ENCODE data around the gene RAB20.

The RAB20 gene

DNA sequence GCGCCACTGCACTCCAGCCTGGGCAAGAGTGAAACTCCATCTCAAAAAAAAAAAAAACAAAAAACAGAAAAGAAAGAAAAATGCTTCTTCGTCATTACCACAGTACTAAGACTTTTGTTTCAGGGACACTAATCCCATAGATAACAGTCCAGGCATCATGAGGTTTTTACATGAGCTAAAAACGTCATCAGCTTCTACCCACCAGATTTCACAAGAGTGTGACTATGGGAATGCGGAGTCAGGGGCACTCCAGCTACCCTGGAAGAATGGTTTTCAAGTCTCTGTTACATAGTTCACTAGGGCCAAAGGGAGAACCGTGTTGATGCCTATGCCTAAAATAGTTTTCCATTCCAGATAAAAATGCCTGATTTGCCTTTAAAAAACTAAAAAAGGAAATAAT is 33.2 kb downstream of the RAB20 start:
- DNase-seq = no peak

DNA sequence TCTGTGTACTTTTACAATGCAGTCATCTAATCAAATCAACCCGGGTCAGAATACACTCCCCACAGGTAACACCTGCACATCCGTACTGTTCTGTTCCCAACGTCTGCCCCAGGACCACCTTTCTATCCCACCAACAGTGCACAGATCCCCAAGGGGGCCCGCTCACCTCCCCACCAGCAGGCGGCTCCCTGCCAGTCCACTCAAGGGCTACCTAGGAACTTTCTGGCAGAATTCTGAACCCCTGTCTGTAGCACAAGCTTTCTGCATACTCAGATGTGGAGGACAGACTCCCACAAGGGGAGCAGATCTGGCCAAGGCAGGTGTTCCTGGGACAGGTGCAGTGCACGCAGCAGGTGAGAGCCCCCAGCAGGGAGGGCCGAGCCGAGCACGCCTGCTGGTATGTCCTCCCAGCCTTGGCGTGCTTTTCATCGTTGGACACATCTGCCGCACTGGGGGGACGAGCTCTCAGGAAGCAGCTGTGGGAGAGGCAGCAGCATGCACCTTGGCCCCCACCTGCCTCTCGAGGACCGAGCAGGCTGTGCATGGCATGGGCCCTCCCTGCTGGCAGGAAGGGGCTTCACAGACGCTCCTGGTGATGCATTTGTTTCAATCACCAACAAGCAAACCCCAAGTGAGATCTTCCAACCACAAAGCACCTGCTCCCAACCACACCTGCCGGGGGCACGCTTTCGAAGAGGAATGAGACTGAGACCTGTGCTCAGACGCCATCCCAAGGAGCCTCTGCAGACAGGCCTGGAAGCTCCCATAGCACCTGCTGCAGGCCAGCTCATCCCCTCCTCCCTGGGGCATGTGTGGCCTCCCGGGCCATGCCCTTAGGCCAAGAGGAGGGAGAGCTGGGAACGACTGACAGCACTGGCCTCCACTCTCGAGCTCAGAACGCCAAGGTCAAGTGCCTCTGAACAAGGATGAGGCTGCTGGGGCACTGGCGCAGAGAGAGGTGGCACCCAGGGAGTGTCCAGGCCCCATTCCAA is 35.9 kb downstream of the RAB20 start:
- peak; percentile 10 for DNase-seq

DNA sequence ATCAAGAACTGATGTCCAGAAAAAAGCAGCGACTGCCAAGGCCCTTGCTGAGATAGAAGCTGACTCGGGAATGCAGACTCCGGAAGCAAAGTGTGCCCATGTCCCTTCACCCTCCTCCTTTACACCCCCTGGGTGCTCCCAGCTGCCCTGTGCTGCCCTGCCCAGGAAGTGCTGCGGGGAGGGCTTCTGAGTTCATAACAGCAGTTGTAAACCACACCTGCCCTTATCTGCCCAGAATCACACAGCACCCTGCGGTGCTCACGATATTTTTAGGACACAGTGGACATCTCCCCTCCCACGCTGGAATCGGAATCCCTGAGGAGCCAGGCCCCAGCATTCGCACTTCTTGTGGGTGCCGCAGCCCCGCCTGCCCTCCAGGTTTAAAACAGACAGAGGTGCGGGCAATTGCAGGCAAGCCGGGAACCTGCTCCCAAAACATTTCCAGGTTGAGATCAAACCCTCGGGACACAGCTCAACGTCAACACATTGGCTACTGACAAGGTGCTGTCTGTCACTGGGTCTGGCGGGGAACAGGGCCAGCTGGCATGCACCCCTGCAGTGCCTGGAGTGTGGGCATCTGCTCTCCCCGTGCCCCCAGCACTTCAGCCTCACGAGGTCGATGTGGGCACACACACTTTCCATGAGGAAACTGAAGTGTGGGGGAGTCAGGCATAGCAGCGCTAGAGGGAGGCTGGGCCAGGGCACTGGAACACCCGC is 36.8 kb downstream of the RAB20 start:
- peak; percentile 20 for DNase-seq

DNA sequence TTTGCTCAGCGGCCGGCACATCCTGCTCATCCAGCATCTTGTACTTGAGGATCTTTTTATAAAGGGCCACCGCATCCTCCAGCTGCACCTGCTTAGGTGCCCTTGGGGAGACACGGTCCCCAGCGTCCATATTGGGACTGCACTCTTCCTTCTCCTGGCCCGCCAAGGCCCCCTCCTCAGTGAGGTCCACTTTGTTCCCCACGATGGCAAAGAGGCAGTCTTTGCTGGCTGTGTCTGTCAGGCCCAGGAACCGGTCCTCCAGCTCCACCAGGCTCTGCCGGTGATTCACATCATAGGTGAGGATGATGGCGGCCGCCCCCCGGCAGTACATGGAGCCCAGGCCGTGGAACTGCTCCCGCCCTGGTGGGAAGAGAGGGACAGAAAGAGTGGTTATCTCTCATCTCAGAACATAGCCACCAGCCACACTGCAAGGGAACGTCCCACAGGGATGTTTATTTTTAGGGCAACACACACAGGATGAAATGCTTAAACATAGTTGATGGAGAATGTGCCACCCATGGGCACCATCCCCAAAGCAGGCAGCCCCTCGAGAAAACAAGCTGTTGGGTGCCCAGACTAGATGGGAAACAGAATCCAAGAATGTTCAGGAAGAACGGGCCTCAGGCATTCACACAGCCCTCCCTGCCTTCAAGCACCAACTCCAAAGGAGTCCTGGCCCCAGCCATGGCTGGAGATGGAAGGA is 37.5 kb downstream of the RAB20 start:
- no peak for DNase-seq

DNA sequence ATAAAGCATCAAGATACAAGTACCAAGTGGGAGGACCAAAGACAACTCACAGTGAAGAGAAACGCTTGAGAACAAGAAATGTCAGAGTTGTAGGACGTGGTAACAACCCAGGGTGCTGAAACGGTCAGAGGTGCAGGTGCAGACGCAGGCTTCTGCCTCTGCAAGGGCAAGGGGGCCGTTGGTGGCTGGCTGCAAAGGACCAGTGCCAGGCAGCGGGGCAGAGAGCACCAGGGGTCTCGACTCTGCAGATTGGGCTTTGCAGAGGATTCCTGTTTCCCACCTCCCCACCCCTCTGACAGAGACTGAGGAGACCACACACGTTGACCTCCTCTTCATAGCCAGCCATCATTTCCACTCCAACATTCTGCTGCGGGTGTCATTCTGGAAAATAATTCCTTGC is 38.3 kb downstream of the RAB20 start:
- no peak for DNase-seq

DNA sequence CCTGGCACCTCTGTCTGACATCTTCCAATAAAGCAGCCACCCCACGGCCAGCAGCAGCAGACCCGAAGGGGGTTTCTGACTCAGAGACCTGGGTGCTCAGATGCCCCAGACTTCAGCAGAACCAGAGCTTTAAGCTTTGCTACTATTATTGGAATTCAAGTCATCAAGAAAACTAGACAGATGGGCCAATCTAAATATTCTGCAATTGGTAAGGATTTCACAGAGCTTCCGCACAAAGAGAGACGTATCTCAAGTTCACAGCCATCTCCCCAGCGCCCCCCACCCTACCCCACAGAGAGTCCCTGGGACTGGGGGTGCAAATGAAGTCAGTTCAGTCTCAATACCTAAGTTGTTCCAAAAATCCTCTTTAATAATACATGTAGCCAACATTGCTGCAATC is 38.8 kb downstream of the RAB20 start:
- no peak for DNase-seq

DNA sequence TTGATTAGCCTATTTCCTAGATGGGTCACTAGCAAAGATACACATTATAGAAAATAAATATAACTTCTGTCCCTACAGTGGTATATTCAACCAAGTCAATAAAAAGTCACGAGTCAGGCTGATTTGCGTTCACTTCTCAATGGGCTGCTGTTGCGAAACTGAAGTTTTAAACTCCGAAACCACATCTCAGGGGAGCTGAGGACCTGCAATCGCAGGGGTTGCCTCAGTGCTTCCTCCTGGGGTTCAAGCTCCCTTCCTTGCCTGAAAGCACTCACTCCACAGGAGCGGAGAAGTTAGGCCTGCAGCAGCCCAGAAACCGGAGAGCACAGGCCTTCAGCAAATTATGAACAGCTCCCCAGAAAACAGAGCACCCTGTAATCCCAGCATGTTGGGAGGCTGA is 39.6 kb downstream of the RAB20 start:
- DNase-seq = no peak

DNA sequence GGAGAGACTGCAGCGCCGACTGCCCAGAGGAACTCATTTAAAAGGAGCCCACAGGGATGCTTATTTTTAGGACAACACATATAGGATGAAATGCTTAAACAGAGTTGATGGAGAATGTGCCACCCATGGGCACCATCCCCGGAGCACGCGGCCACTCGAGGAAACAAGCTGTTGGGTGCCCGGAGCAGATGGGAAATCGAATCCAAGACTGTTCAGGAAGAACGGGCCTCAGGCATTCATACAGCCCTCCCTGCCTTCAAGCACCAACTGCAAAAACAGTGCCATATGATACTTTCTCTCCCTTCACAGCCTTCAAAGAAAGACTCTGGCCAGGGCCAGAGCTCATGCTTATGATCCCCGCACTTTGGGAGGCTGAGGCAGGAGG is 40.2 kb downstream of the RAB20 start:
- no peak for DNase-seq

DNA sequence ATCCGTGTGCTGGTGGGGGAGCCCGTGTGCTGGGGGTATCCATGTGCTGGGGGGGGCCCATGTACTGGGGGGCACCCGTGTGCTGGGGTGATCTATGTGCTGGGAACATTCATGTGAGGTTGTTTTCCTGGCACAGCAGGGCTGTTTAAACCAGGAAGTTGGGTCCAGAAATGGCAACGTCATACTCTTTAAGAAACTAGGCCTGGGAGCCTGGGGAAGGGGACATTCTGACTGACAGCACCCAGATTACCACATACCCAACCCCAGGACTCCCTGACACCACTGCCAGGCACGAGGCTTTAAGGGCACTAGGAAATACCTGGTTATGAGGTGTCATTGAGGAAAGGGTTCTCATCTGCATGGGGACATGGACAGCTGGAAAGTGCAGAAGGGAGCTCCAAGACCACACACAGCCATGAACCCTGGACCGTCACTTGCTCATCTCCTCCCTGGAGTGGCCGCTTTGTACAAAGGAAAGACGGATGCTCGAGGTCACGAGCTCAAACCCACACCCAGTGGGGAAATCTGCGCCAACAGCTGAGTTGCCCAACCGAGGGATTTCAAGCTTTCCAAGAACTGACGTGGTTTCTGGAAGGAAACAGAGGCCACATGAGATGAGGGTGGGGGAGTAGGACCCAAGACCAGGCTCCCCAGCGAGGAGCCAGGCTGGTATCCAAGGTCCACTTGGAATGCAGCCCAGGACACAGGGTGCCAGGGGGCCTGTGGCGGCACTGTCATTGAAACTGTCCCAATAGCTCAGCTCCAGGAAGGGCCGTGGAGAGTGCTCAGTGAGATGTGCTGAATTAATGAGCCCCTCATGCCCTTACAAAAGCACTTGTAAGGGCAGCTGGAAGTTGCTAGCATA is 40.9 kb downstream of the RAB20 start:
- DNase-seq = no peak

DNA sequence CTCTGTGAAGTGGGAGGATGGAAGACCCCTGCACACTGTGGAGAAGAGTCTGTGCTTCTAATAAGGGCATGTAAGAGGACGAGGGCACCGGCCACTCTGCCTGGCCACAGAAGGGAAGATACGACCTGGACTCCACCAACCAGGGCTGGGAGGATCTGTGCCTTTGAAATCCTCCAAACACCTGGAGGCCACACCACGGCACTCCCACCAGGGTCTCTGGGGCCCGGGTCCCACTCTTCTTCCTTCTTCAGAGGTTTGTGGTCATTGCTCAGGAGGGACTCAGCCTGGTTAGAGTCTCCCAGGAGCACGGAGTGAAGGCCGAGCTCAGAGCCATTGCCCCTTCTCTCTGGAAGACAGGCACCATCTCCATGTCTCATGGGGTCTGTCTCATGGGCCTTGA is 42.0 kb downstream of the RAB20 start:
- no peak for DNase-seq

DNA sequence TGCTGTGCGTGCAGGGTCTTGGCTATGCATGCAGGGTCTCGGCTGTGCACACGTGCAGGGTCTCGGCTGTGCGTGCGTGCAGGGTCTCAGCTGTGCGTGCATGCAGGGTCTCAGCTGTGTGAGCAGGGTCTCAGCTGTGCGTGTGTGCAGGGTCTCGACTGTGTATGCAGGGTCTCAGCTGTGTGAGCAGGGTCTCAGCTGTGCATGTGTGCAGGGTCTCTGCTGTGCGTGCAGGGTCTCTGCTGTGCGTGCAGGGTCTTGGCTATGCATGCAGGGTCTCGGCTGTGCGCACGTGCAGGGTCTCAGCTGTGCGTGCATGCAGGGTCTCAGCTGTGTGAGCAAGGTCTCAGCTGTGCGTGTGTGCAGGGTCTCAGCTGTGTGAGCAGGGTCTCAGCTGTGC is 42.5 kb downstream of the RAB20 start:
- DNase-seq = no peak

DNA sequence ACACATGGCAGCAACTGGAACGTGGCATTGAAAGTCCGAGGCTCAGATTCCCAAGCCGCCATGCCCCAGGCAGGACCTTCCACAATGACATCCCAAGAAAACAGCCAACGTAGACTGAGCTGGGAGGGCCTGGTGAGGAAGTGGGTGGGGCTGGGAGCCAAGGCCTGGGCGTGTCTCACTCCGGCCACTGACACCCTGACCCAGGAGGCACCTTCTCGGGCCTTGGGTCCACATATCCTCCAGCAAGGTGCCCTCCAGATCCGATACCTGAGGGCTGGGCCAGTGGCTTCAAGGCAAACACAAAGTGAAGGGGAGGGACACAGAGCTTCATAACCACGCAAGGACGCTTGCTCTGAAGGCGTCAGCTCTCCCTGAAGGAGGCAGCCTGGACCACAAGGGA is 43.0 kb downstream of the RAB20 start:
- DNase-seq = no peak

DNA sequence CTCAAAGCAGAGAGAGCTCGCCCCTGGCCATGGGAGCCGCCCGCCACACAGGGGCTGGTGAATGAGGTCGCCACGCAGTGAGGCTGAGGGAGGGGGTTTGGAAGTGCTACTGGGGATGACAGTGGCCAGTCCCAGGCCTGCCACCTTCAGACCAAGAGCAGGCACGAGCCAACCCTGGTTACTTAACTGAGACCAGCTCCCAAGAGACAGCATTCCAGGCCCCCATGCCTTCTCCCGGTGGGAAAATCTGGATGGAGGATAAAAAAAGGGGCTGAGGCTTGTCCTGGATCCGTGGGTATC is 43.3 kb downstream of the RAB20 start:
- DNase-seq = no peak

DNA sequence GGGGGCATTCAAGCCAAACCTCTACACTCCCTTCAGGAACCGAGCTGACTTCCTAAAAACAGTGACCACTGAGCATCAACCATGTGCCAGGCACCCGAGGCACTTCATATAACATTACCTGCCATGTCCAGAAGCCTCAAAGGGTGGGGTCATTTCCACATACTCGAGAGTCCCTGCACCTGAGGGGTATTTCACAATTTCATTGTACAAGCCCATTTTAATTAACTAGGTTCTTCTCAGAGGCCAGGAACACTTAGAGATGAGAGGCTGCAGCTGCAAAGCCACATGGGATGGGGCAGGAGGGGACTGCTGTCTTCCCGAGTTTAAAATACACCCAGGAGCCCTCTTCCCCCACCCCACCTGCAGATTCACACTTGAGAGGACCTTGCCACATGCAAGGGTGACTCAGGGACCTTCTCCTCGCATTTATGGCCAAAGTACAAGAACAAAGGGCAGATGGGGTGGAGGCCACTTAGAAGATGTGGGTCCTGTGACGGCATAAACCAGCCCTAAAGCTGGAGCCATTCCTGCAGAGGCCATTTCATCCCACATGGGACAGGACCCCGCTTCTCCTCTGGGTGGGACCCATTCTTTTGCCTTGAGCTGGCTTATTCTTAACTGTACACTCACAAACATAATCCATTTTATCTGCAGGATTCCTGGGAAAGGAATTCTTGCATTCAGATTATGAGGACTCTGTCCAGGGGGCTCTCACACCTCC is 43.9 kb downstream of the RAB20 start:
- DNase-seq = no peak

DNA sequence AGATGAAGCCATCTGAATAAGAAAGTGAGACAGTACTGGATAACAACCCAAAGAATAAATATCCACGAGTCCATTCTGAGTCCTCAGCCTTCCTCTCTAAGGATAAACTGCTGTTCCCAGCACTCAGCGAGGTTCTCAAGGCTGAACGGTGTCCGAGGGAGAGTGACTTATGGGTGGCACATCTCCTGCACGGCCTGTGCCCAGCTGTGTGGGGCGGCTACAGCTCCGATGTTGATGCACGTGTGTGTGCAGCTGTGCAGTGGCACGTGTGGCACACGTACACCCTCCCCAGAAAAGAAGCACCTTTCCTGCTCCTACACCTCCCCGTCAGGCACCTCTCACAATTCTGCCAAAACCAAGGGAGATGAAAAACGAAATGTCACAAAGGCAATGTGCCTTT is 45.0 kb downstream of the RAB20 start:
- no peak for DNase-seq

DNA sequence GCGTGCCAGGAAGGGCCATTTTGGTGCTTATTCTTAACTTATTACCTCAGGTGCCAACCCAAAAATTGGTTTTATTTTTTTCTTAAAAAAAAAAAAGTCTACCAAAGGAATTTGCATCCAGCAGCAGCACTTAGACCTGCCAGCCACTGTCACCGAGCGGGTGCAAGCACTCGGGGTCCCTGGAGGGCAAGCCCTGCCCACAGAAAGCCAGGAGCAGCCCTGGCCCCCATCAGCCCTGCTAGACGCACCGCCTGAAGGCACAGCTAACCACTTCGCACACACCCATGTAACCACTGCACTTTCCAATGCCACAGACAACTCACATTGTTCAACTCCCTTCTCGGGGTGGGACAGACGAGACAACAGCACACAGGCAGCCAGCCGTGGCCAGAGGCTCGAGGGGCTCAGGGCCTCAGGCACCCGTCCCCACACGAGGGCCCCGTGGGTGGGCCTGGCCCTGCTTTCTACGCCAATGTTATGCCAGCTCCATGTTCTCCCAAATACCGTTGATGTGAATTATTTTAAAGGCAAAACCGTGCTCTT is 49.3 kb downstream of the RAB20 start:
- DNase-seq = no peak

DNA sequence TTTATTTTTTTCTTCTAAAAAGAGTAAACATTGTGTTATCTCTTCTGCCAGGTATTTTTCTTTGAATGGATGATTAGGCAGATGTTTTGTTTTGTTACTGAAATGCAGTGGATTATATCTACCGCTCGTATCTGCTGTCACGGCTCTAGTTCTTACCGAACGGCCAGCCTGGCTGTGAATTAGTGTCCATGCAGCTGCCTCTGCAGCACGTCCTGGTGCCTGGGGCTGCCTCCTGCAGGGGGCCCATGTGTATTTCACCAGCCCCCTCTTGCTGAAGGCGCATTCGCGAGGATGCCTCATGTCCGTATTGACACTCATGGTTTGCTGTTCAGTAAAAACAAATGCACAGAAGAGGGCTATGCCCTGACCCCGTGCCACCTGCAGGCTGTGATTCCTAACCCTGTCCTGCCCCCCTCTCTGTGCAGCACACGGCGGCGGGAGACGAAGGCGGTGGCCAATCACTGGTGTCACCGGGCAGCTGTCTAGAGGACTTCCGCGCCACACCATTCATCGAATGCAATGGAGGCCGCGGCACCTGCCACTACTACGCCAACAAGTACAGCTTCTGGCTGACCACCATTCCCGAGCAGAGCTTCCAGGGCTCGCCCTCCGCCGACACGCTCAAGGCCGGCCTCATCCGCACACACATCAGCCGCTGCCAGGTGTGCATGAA is 49.9 kb downstream of the RAB20 start:
- no peak for DNase-seq

DNA sequence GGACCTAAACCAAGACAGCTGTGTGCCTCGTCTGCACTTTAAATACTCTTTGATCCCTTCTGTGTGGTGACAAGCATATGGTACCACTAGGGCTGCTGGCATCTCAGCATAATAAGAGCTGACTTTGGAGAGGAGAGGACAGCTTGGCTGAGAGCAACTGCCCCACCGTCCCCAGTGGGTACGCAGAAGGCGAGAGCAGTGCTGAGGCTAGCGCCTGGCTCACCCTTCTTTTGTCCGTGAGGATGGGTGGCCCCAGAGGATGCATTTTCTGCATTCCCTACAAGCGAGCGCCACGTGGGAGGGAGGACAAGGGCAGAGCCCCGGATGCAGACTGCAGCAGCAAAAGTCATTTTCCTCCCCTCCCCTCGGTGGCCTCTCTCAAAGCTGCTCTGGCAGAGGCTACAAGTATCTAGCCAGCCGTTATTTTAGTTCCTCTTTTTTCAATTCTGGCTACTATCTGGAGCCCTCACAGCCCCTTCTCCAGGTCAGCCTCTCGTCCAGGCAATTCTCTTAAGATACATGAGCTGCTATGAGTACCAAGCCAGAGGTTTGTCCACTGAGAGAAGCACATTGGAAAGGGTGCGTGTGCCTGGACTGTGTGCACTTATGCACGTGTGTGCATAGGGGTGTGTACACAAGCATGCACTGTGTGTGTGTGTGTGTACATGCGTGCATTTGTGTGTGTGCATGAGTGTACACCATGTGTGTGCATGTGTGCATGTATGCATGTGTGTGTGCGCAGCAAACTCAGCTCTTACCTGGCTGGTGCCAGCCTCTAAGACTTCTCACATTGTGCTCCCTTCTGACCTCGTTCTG is 51.3 kb downstream of the RAB20 start:
- DNase-seq = no peak

DNA sequence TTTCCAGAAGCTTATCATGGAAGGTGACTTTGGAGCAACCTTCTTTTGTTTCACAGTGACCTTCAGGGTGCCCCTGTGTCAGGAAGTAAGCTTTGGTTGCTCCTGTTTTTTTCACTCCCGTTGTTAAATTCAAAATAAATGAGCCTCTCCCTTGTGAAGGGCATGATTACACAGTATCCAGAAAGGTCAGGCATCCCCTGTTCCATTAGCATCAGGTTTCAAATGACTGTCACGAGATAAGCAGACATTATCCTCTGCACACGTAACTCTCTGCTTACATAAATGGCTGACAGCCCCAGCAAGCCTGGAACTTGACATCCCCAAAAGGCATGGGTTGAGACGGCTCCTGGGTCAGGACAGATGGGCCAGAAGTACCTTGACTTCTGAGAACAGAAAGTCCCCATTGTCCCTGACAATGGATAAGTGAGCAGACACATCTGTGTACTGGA is 52.0 kb downstream of the RAB20 start:
- DNase-seq = no peak

DNA sequence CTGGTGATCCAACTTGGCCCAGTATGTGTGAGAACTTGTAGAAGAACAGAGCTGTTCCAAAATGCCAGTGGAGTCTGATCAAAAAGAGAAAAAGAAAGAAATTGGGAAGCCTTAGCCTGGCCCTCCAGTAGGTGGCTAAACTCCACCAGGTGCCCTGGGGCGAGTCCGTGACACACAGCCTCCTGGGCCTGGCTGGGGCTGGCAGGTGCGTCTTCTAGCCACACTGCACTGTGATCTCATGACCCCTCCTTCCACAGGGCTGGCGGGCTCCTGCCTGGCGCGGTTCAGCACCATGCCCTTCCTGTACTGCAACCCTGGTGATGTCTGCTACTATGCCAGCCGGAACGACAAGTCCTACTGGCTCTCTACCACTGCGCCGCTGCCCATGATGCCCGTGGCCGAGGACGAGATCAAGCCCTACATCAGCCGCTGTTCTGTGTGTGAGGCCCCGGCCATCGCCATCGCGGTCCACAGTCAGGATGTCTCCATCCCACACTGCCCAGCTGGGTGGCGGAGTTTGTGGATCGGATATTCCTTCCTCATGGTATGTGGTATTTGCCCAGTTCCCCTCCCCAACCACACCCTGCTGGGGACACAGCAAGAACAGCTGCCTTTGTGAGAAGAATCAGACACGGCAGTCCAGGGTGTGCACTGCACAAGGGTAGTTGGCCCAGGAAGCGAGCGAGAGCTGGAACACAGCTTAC is 53.7 kb downstream of the RAB20 start:
- no peak for DNase-seq
